Neural progenitor cell (in vitro differentiated cells): ENCODE measurements around the gene ARL13A. TPM values are rescaled to one million over a fixed set of nuclear protein-coding genes. Genes with fewer than 3 reads are reported as not detected.
A peak's percentile ranks its signal among the peaks of the same experiment; 100 is the strongest.

Experiments
- DNase-seq: peaks from one replicate; pipeline ENCODE4 v3.0.0-alpha.2; 2016; ENCODE audit warnings: low spot score
- H2AFZ ChIP-seq: fragments of 200-600 bp; sonication (generic); replicated peaks from 2 replicates; pipeline ENCODE4 v1.6.1; 2016; ENCODE audit warnings: antibody characterized with exemption
- H3F3A ChIP-seq: fragments of 200-600 bp; sonication (generic); 2 replicates; pipeline ENCODE4 v1.6.1; 2016; ENCODE audit warnings: antibody characterized with exemption, low read depth
- H3K27ac ChIP-seq: fragments of 200-600 bp; sonication (generic); 2 replicates; pipeline ENCODE4 v1.5.1; 2016; ENCODE audit warnings: mild to moderate bottlenecking
- H3K27me3 ChIP-seq: fragments of 200-600 bp; sonication (generic); 2 replicates; pipeline ENCODE4 v1.6.1; 2016; ENCODE audit warnings: mild to moderate bottlenecking, moderate library complexity
- H3K36me3 ChIP-seq: fragments of 200-600 bp; sonication (generic); 2 replicates; pipeline ENCODE4 v1.5.1; 2016
- H3K4me1 ChIP-seq: fragments of 200-600 bp; sonication (generic); 2 replicates; pipeline ENCODE4 v1.6.1; 2016; ENCODE audit warnings: mixed run types
- H3K4me2 ChIP-seq: fragments of 200-600 bp; sonication (generic); 2 replicates; pipeline ENCODE4 v1.6.1; 2016
- H3K4me3 ChIP-seq: fragments of 200-600 bp; sonication (generic); 2 replicates; pipeline ENCODE4 v1.5.1; 2016
- H3K79me2 ChIP-seq: fragments of 200-600 bp; sonication (generic); 2 replicates; pipeline ENCODE4 v1.6.1; 2016; ENCODE audit warnings: low read depth
- H3K9ac ChIP-seq: fragments of 200-600 bp; sonication (generic); 2 replicates; pipeline ENCODE4 v1.6.1; 2016
- H3K9me3 ChIP-seq: fragments of 200-600 bp; sonication (generic); 2 replicates; pipeline ENCODE4 v1.5.1; 2016; ENCODE audit warnings: low read depth
- H4K20me1 ChIP-seq: fragments of 200-600 bp; sonication (generic); 2 replicates; pipeline ENCODE4 v1.6.1; 2016; ENCODE audit warnings: low read depth
- H3K27ac Mint-ChIP-seq: 3 replicates; pipeline ENCODE4 v1.8.0; 2021; ENCODE audit warnings: mixed read lengths
- H3K27me3 Mint-ChIP-seq: 2 replicates; pipeline ENCODE4 v1.8.0; 2022; ENCODE audit warnings: low read depth, mild to moderate bottlenecking, inconsistent platforms, moderate library complexity, mixed read lengths; ENCODE audit not compliant: insufficient read depth
- H3K36me3 Mint-ChIP-seq: 3 replicates; pipeline ENCODE4 v1.8.0; 2021; ENCODE audit warnings: mixed read lengths
- H3K4me1 Mint-ChIP-seq: 3 replicates; pipeline ENCODE4 v1.8.0; 2021; ENCODE audit warnings: mixed read lengths
- H3K4me3 Mint-ChIP-seq: 3 replicates; pipeline ENCODE4 v1.8.0; 2021; ENCODE audit warnings: mild to moderate bottlenecking, moderate library complexity, mixed read lengths
- H3K9me3 Mint-ChIP-seq: 3 replicates; pipeline ENCODE4 v1.8.0; 2020; ENCODE audit warnings: mixed read lengths
- CTCF ChIP-seq: fragments of 200-600 bp; sonication (generic); IDR thresholded peaks from 2 replicates; pipeline ENCODE4 v1.5.1; 2017; ENCODE audit warnings: antibody characterized with exemption, mild to moderate bottlenecking
- EZH2 ChIP-seq: fragments of 200-600 bp; sonication (generic); IDR thresholded peaks from 2 replicates; pipeline ENCODE4 v1.6.1; 2017; ENCODE audit warnings: antibody characterized with exemption, mild to moderate bottlenecking, moderate library complexity
- EZH2phosphoT487 ChIP-seq: fragments of 200-600 bp; sonication (generic); IDR thresholded peaks from 2 replicates; pipeline ENCODE4 v1.6.1; 2017; ENCODE audit warnings: antibody characterized with exemption
- total RNA-seq: library from RNA; depleted of rRNA; stranded (reverse); fragments of >200 nt; gene quantifications from 2 replicates; pipeline ENCODE4 v1.2.3, GENCODE V29; 2015; ENCODE audit warnings: low replicate concordance

Gene ARL13A
- total RNA-seq, 1 donor from 2014 or later: 0.36 TPM

GRCh38 chrX:100946299-100946927, 23.1 kb upstream of the ARL13A start:
- Histone ChIP-seq H3K4me2 (peak overlapping the region; percentile 38), H3K9me3 (peaks cover 5% of the 10 kb centered on the region), H3F3A (no peaks in the 10 kb centered on the region), H2AFZ (no peak overlapping the region), H3K4me3 (no peak overlapping the region), H3K9ac (no peak overlapping the region), H4K20me1 (no peaks in the 10 kb centered on the region), H3K27ac (no peak overlapping the region), H3K36me3 (no peaks in the 10 kb centered on the region), H3K4me1 (peaks cover 12% of the 10 kb centered on the region), H3K27me3 (no peaks in the 10 kb centered on the region), H3K79me2 (no peaks in the 10 kb centered on the region)
- Mint-ChIP-seq H3K27ac (no peak overlapping the region), H3K9me3 (peaks cover 5% of the 10 kb centered on the region), H3K4me1 (peaks cover 12% of the 10 kb centered on the region), H3K4me3 (no peak overlapping the region), H3K36me3 (no peaks in the 10 kb centered on the region), H3K27me3 (peaks cover 5% of the 10 kb centered on the region)
- TF ChIP-seq EZH2phosphoT487 (no peak), CTCF (no peak), EZH2 (no peak)
- DNase-seq: no peak

- H3K36me3 ChIP-seq: no peaks in the 10 kb centered on the region
- no peak overlapping the region for H3K4me3 ChIP-seq
- Mint-ChIP-seq H3K27ac (no peak overlapping the region), H3K4me3 (no peak overlapping the region), H3K9me3 (peaks cover 5% of the 10 kb centered on the region), H3K36me3 (no peaks in the 10 kb centered on the region), H3K4me1 (peaks cover 12% of the 10 kb centered on the region), H3K27me3 (peaks cover 5% of the 10 kb centered on the region)
- H3K9me3 ChIP-seq: no peaks in the 10 kb centered on the region
- no peak overlapping the region for H3K4me2 ChIP-seq
- no peaks in the 10 kb centered on the region for H3K27me3 ChIP-seq
- H3K27ac ChIP-seq: no peak overlapping the region
- no peak overlapping the region for H3K9ac ChIP-seq
- no peak for TF ChIP-seq EZH2
- no peak for TF ChIP-seq EZH2phosphoT487
- no peak for TF ChIP-seq CTCF
- H4K20me1 ChIP-seq: no peaks in the 10 kb centered on the region
- H3K79me2 ChIP-seq: no peaks in the 10 kb centered on the region
- no peak overlapping the region for H2AFZ ChIP-seq
- no peak for DNase-seq
- peaks cover 12% of the 10 kb centered on the region for H3K4me1 ChIP-seq
- H3F3A ChIP-seq: no peaks in the 10 kb centered on the region
Measured at GRCh38 chrX:100948557-100948956, 21.0 kb upstream of the ARL13A start.

GRCh38 chrX:100962811-100963210, 6.7 kb upstream of the ARL13A start:
- peaks cover 8% of the 10 kb centered on the region for H3K9me3 Mint-ChIP-seq
- no peaks in the 10 kb centered on the region for H3K27me3 ChIP-seq
- no peaks in the 10 kb centered on the region for H3K9me3 ChIP-seq
- TF ChIP-seq EZH2phosphoT487: no peak
- TF ChIP-seq CTCF: no peak
- TF ChIP-seq EZH2: no peak
- H3K4me1 ChIP-seq: no peaks in the 10 kb centered on the region
- H3K4me2 ChIP-seq: no peak overlapping the region
- H3K36me3 Mint-ChIP-seq: no peaks in the 10 kb centered on the region
- H2AFZ ChIP-seq: no peak overlapping the region
- H3K27ac Mint-ChIP-seq: no peak overlapping the region
- H3K79me2 ChIP-seq: no peaks in the 10 kb centered on the region
- DNase-seq: no peak
- H3K27me3 Mint-ChIP-seq: peaks cover 5% of the 10 kb centered on the region
- H3K4me1 Mint-ChIP-seq: no peaks in the 10 kb centered on the region
- no peaks in the 10 kb centered on the region for H3F3A ChIP-seq
- no peak overlapping the region for H3K4me3 ChIP-seq
- H3K36me3 ChIP-seq: no peaks in the 10 kb centered on the region
- H3K9ac ChIP-seq: no peak overlapping the region
- H3K27ac ChIP-seq: no peak overlapping the region
- no peaks in the 10 kb centered on the region for H4K20me1 ChIP-seq
- H3K4me3 Mint-ChIP-seq: no peak overlapping the region
